Neutrophil (primary cell): ENCODE measurements around the gene SPIRE2.

ENCODE experiments used
- H3K27ac ChIP-seq: fragments of 200-600 bp; sonication (generic); 2 replicates; pipeline ENCODE4 v1.5.1; 2016; ENCODE audit warnings: mild to moderate bottlenecking, moderate library complexity
- H3K27me3 ChIP-seq: fragments of 200-600 bp; sonication (generic); 2 replicates; pipeline ENCODE4 v1.6.0; 2016; ENCODE audit warnings: mild to moderate bottlenecking
- H3K36me3 ChIP-seq: fragments of 200-600 bp; sonication (generic); 2 replicates; pipeline ENCODE4 v1.5.1; 2017
- H3K4me1 ChIP-seq, 2 experiments: fragments of 200-600 bp in 1 of 2; sonication (generic) in 1 of 2; 1 replicate in 1 of 2; 2 replicates in 1 of 2; pipeline versions ENCODE4 v1.5.1 to v1.6.1; 2013 to 2016; ENCODE audit warnings: low read depth in 1 of 2, low read length in 1 of 2, mild to moderate bottlenecking in 1 of 2, moderate library complexity in 1 of 2; ENCODE audit not compliant: control insufficient read depth in 1 of 2, insufficient read depth in 1 of 2
- H3K4me3 ChIP-seq, 2 experiments: fragments of 200-600 bp in 1 of 2; sonication (generic) in 1 of 2; 1 replicate in 1 of 2; 2 replicates in 1 of 2; pipeline ENCODE4 v1.5.1; 2013 to 2016; ENCODE audit warnings: low read depth in 1 of 2, low read length in 1 of 2, mild to moderate bottlenecking in 1 of 2, moderate library complexity in 1 of 2
- H3K9me3 ChIP-seq: fragments of 200-600 bp; sonication (generic); 2 replicates; pipeline ENCODE4 v1.5.1; 2016
- CTCF ChIP-seq: fragments of 200-600 bp; sonication (generic); IDR thresholded peaks from 2 replicates; pipeline ENCODE4 v1.5.1; 2016; ENCODE audit warnings: antibody characterized with exemption

Gene SPIRE2

GRCh38 chr16:89855301-89855945, 27.1 kb downstream of the SPIRE2 start:
- Histone ChIP-seq H3K4me3 (no peak overlapping the region), H3K27me3 (no peaks in the 10 kb centered on the region), H3K9me3 (no peaks in the 10 kb centered on the region), H3K36me3 (no peaks in the 10 kb centered on the region), H3K27ac (no peak overlapping the region), H3K4me1 (no peaks in the 10 kb centered on the region)
- no peak for TF ChIP-seq CTCF

- Histone ChIP-seq H3K4me1 (peaks cover 0 to 2% of the 10 kb centered on the region in 2 experiments), H3K9me3 (no peaks in the 10 kb centered on the region), H3K27ac (no peak overlapping the region), H3K27me3 (no peaks in the 10 kb centered on the region), H3K36me3 (no peaks in the 10 kb centered on the region), H3K4me3 (no peak overlapping the region)
- TF ChIP-seq CTCF = no peak
Observed at GRCh38 chr16:89855986-89856385, 27.7 kb downstream of the SPIRE2 start.

- TF ChIP-seq CTCF = no peak
- H3K36me3 ChIP-seq = no peaks in the 10 kb centered on the region
- H3K4me3 ChIP-seq = no peak overlapping the region
- no peaks in the 10 kb centered on the region for H3K9me3 ChIP-seq
- no peaks in the 10 kb centered on the region for H3K27me3 ChIP-seq
- peaks cover 13% of the 10 kb centered on the region in 2 experiments for H3K4me1 ChIP-seq
- H3K27ac ChIP-seq = no peak overlapping the region
Observed at GRCh38 chr16:89858973-89859614, 30.8 kb downstream of the SPIRE2 start.

- Histone ChIP-seq H3K4me1 (peaks cover 15 to 16% of the 10 kb centered on the region in 2 experiments), H3K27me3 (no peaks in the 10 kb centered on the region), H3K4me3 (no peak overlapping the region), H3K9me3 (no peaks in the 10 kb centered on the region), H3K36me3 (no peaks in the 10 kb centered on the region), H3K27ac (no peak overlapping the region)
- no peak for TF ChIP-seq CTCF
Observed at GRCh38 chr16:89859615-89860007, 31.3 kb downstream of the SPIRE2 start.

DNA sequence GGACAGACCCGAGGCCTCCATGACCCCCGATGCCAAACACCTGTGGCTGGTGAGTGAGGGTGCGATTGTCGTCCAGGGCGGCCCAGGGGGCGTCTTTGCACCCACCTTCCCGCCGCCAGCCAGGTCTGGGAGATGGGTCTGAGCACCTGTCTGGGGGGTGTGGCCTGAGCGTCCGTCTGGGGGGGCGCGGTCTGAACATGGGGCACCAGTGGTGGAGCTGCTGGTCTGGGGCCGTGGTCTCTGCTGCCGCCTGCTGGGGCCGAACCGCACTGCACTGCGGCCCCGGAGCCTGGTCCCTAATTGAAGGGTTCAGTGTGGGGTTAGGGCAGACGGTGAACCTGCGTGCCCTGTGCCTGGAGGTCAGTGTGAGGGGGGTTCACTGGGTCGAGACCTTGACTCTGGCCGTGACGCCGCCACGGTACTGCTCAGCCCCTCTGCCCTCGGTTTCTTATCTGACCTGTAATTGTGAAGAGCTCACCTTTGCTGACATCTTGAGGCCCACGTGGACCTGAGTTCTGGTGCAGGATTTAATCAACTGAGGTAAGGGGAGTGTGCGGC, 32.6 kb downstream of the SPIRE2 start:
- peak; percentile 94 for TF ChIP-seq CTCF
- no peak overlapping the region for H3K4me3 ChIP-seq
- H3K27ac ChIP-seq = no peak overlapping the region
- peaks cover 15 to 16% of the 10 kb centered on the region in 2 experiments for H3K4me1 ChIP-seq
- no peaks in the 10 kb centered on the region for H3K27me3 ChIP-seq
- H3K36me3 ChIP-seq = no peaks in the 10 kb centered on the region
- H3K9me3 ChIP-seq = no peaks in the 10 kb centered on the region
